A549 (cell line): ENCODE data around the gene EXOC2.

ENCODE experiments used
- CHD2 ChIP-seq: fragments of 150-350 bp; IDR thresholded peaks from 2 replicates; pipeline ENCODE4 v1.6.1; 2014; ENCODE audit warnings: low read length; ENCODE audit not compliant: partially characterized antibody
- CHD4 ChIP-seq: fragments of 200-600 bp; sonication (generic); IDR thresholded peaks from 2 replicates; pipeline ENCODE4 v1.6.1; 2016; ENCODE audit warnings: antibody characterized with exemption, mild to moderate bottlenecking, borderline replicate concordance
- CTCF ChIP-seq: fragments of >200 bp; sonication (Bioruptor Twin); formaldehyde crosslinking; IDR thresholded peaks from 3 replicates; pipeline ENCODE4 v1.5.1; 2016
- EHMT2 ChIP-seq: fragments of 200-600 bp; sonication (generic); IDR thresholded peaks from 2 replicates; pipeline ENCODE4 v1.6.1; 2016; ENCODE audit warnings: antibody characterized with exemption, low read depth, mild to moderate bottlenecking, moderate library complexity
- NR3C1 ChIP-seq: fragments of >200 bp; sonication (Bioruptor Twin); formaldehyde crosslinking; IDR thresholded peaks from 3 replicates; pipeline ENCODE4 v1.6.1; 2017
- POLR2A ChIP-seq: IDR thresholded peaks from 2 replicates; pipeline ENCODE4 v1.6.1; 2012; ENCODE audit warnings: mild to moderate bottlenecking, low read length
- RAD21 ChIP-seq, 2 experiments: fragments of >200 bp in 1 of 2; sonication (Bioruptor Twin) in 1 of 2; formaldehyde crosslinking in 1 of 2; IDR thresholded peaks in 1 of 2; conservative IDR thresholded peaks in 1 of 2; 2 replicates in 1 of 2; 3 replicates in 1 of 2; pipeline ENCODE4 v1.6.1; 2012 to 2018; ENCODE audit warnings: inconsistent platforms in 1 of 2
- SREBF2 ChIP-seq: fragments of 450-650 bp; IDR thresholded peaks from 2 replicates; pipeline ENCODE4 v1.6.1; 2014; ENCODE audit warnings: mild to moderate bottlenecking, moderate library complexity
- TP53 ChIP-seq: fragments of 250-450 bp; sonication (Bioruptor Pico); IDR thresholded peaks from 2 replicates; pipeline ENCODE4 v1.5.0; 2021; ENCODE audit warnings: mild to moderate bottlenecking, moderate library complexity

GRCh38 chr6:609905-610304, 83.0 kb downstream of the EXOC2 start:
- TF ChIP-seq CTCF (no peak), CHD4 (no peak), RAD21 (conservative IDR thresholded peaks at IDR 0.05 in 1 of 2, IDR thresholded peaks at IDR 0.05 in 1 of 2) (no peak), CHD2 (no peak), POLR2A (no peak), NR3C1 (no peak), TP53 (CRISPR knock-in tag) (no peak), EHMT2 (no peak), SREBF2 (no peak)
